IPS DF 6.9 (cell line): ENCODE measurements around the gene UPK3BL2.
"Not testable (repeated sequence)": the region's sequence is repeated elsewhere in the genome, so short reads cannot be mapped to it uniquely, and the experiment has no call there.

ENCODE experiments used
- DNase-seq: peaks from one replicate; pipeline ENCODE4 v3.0.0-alpha.2; 2013; ENCODE audit warnings: low read depth, low spot score
- H3K27ac ChIP-seq: one replicate; pipeline ENCODE4 v1.5.1; 2013; ENCODE audit warnings: low read length, control low read depth
- H3K27me3 ChIP-seq: 2 replicates; pipeline ENCODE4 v1.6.1; 2013; ENCODE audit warnings: mild to moderate bottlenecking, low read length; ENCODE audit not compliant: control insufficient read depth, insufficient read depth
- H3K36me3 ChIP-seq: 2 replicates; pipeline ENCODE4 v1.6.1; 2013; ENCODE audit warnings: low read length; ENCODE audit not compliant: control insufficient read depth, insufficient read depth
- H3K4me1 ChIP-seq: 2 replicates; pipeline ENCODE4 v1.6.1; 2013; ENCODE audit warnings: low read length; ENCODE audit not compliant: control insufficient read depth, insufficient read depth
- H3K4me3 ChIP-seq: 2 replicates; pipeline ENCODE4 v1.5.1; 2013; ENCODE audit warnings: mild to moderate bottlenecking, low read length
- H3K9me3 ChIP-seq: 2 replicates; pipeline ENCODE4 v1.6.1; 2013; ENCODE audit warnings: low read length, inconsistent platforms; ENCODE audit not compliant: control insufficient read depth, insufficient read depth
- WGBS: extraction: QIAGEN DNeasy Blood & Tissue Kit; methylation state at CpG from one replicate; pipeline ENCODE4 v1.1.7; 2013; ENCODE audit warnings: mixed read lengths, missing lambda C conversion rate; ENCODE audit not compliant: insufficient read length, insufficient coverage; 5-methylcytosine and 5-hydroxymethylcytosine counted together

Gene UPK3BL2

DNA sequence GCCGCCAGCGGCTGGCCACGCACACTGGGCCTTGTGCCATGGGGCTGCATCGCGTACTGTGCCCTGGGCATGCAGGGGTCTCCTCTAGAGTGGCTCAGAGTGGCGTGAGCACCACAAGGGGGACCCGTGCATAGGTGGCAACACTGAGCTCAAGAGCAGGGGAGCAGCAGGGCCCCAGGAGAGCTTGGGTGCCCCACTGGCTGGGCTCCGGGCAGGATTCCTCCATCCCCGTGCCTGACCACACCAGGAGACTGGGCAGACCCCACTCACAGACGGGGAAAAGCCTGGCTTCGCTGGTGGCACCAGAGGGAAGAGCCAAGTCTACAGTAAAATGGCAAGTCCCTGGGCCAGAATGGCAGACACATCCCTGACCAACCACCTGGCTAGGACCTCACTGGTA is 25.1 kb upstream of the UPK3BL2 start:
- not testable (repeated sequence) for H3K27me3 ChIP-seq, H3K27ac ChIP-seq, DNase-seq, H3K4me1 ChIP-seq, H3K9me3 ChIP-seq, H3K4me3 ChIP-seq, H3K36me3 ChIP-seq
- no CpG with 5 or more reads among the region's 11 CpGs for WGBS

DNA sequence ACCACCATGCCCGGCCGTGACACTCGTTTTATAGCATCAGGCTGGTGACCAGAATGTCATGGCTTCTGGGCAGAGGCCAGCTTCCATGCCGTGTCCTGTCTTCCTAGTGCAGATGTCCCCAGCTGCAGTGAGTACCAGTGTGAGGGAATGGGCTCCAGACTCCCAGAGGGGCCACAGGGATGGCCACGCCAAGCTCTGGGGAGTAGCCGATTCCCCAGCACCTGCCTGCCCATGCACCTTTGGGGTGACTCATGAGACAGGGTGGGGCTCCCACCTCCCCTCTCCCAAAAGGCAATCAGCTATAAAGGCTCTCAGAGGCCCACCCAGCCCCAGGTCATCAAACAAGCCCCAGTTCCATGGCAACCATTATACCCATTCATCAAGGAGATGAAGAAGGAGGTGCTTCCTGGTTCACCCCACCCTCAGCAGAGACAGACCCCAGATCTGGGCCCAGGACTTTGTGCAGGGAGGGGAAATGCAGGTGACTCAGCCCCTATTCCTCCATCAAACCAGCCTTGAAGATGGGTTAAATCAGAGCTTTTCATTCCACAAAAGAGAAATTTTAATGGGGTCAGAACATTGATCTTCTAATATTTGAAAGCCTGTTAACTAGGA is 7.4 kb upstream of the UPK3BL2 start, which contains the start of gene SPDYE2:
TSS of gene SPDYE2 (plus strand) at position 419 of the 615 bp plus-strand sequence. CDS start 2,030 bp downstream, outside the sequence.
- not testable (repeated sequence) for H3K27ac ChIP-seq, H3K9me3 ChIP-seq, H3K36me3 ChIP-seq, H3K4me1 ChIP-seq, H3K27me3 ChIP-seq, DNase-seq, H3K4me3 ChIP-seq
- WGBS = no CpG with 5 or more reads among the region's 6 CpGs

DNA sequence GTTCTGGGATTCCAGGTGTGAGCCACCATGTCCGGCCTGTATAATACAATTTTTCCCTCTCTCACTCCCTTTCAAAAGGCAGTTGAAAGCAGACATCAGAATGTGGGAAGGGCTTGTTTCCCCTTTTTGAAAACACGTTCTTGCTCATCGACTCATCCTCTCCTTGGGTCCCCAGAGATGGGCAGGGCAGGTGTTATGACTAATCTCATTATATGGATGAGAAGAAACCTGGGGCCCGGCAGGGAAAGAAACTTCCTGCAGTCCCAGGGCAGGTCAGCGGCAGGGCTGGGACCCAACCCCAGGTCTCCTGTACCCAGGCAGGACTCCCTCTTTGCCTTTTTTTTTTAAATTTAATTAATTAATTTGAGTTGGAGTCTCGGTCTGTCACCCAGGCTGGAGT is 2.9 kb upstream of the UPK3BL2 start:
- H3K4me3 ChIP-seq, H3K4me1 ChIP-seq, DNase-seq, H3K27me3 ChIP-seq, H3K36me3 ChIP-seq, H3K9me3 ChIP-seq, H3K27ac ChIP-seq: not testable (repeated sequence)
- WGBS = no CpG with 5 or more reads among the region's 6 CpGs

DNA sequence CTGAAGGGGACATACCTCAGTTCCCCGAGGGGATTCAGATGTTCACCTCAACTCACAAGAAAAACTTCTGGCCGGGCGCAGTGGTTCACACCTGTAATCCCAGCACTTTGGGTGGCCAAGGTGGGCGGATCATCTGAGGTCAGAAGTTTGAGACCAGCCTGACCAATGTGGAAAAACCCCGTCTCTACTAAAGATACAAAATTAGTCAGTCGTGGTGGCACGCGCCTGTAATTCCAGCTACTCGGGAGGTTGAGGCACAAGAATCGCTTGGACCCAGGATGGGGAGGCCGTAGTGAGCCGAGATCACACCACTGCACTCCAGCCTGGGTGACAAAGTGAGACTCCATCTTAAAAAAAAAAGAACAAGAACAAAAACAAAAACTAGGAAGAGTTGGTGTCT is 1.8 kb upstream of the UPK3BL2 start:
- not testable (repeated sequence) for H3K27ac ChIP-seq, H3K4me3 ChIP-seq, H3K4me1 ChIP-seq, H3K27me3 ChIP-seq, DNase-seq, H3K36me3 ChIP-seq, H3K9me3 ChIP-seq
- WGBS = no CpG with 5 or more reads among the region's 12 CpGs

DNA sequence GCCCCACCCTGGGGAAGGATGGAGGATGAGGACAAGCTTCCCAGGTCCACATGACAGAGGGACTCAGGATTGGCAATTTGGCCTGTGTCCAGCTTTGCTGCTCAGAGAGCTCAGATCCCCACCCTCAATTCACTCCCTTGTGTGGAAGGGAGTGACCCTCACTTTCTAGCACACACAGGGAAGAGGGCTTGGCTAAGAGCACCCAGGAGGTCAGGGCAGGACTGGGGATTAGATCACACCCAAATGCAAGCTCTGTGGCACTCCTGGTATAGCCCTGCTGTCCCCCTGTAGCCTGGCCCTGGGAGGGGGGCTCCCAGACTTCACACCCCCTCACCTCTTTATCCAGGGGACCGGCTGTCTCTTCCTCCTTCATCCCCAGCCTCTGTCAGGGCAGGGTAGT is 876 bp upstream of the UPK3BL2 start:
- WGBS = no CpG with 5 or more reads among the region's 1 CpG
- H3K36me3 ChIP-seq, H3K27ac ChIP-seq, H3K4me3 ChIP-seq, H3K9me3 ChIP-seq, DNase-seq, H3K27me3 ChIP-seq, H3K4me1 ChIP-seq: not testable (repeated sequence)

DNA sequence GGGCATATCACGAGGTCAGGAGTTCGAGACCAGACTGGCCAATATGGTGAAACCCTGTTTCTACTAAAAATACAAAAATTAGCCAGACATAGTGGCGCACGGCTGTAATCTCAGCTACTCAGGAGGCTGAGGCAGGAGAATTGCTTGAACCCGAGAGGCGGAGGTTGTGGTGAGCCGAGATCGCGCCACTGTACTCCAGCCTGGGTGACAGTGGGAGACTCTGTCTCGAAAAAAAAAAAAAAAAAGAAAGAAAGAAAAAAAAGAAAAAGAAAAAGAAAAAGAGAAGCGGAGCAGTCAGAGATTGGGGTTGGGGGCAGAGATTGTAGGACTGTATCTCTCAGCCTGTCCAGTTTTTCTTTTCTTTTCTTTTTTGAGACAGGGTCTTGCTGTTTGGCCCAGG is 725 bp downstream of the UPK3BL2 start:
- not testable (repeated sequence) for H3K27ac ChIP-seq, DNase-seq, H3K4me3 ChIP-seq, H3K9me3 ChIP-seq, H3K4me1 ChIP-seq, H3K36me3 ChIP-seq, H3K27me3 ChIP-seq
- WGBS = no CpG with 5 or more reads among the region's 11 CpGs

DNA sequence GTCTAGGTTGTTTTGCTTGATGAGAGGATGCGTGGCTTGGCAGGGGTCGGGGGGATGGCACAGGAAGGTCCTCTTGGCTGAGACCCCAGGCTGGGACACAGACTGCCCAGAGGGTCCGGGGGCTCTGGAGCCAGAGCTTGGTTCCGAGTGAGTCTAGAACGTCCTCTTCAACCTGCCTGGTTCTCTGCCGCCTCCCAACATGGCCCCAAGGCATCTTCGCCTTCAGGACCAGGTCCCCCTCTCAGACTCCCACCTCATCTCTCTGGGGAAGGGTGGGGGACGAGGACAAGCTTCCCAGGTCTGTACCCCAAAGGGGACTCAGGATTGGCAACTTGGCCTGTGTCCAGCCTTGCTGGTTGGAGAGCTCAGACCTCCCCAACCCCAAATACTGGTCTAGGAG is 1.4 kb downstream of the UPK3BL2 start:
- not testable (repeated sequence) for H3K4me1 ChIP-seq, H3K27ac ChIP-seq, H3K27me3 ChIP-seq, H3K36me3 ChIP-seq, H3K9me3 ChIP-seq, DNase-seq, H3K4me3 ChIP-seq
- no CpG with 5 or more reads among the region's 8 CpGs for WGBS

DNA sequence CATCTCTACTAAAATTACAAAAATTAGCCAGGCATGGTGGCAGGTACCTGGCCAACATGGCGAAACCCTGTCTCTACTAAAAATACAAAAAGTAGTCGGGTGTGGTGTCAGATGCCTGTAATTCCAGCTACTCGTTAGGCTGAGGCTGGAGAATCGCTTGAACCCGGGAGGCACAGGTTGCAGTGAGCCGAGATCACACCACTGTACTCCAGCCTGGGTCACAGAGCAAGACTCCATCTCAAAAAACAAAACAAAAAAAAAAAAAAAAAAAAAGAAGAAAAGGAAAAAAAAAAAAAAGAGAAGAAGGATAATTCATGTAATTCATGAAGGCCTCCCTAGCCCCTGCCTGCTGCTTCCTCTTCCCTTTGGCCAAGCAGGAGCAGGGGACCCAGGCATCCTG is 2.9 kb downstream of the UPK3BL2 start:
- not testable (repeated sequence) for DNase-seq, H3K4me1 ChIP-seq, H3K9me3 ChIP-seq, H3K36me3 ChIP-seq, H3K4me3 ChIP-seq, H3K27me3 ChIP-seq, H3K27ac ChIP-seq
- no CpG with 5 or more reads among the region's 6 CpGs for WGBS

DNA sequence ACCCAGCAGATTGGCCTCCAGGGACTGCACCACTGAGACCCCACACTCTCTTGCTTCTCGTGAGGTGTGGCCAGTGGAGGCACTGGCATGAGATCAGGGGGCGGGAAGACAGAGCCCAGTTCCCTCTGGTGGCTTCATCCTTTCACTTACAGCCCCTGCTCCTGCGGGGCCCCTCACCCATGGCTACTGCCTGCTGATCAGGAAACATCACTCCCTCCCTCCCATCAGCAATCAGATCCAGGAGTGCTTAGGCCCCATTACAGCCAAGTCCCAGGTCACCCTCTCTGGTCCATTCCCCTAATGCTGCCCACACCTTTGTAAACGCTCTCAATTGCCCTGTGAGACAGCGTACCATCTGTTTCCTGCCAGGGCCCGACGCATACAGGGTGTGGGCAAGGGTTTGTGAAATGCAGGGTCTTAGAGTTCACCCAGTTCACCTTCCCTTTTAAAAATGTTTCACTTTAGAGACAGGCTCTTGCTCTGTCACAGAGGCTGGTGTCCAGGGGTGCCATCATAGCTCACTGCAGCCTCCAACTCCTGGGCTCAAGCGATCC is 8.4 kb downstream of the UPK3BL2 start:
- H3K9me3 ChIP-seq, H3K27ac ChIP-seq, H3K4me3 ChIP-seq, DNase-seq, H3K4me1 ChIP-seq, H3K36me3 ChIP-seq, H3K27me3 ChIP-seq: not testable (repeated sequence)
- WGBS = no CpG with 5 or more reads among the region's 8 CpGs

DNA sequence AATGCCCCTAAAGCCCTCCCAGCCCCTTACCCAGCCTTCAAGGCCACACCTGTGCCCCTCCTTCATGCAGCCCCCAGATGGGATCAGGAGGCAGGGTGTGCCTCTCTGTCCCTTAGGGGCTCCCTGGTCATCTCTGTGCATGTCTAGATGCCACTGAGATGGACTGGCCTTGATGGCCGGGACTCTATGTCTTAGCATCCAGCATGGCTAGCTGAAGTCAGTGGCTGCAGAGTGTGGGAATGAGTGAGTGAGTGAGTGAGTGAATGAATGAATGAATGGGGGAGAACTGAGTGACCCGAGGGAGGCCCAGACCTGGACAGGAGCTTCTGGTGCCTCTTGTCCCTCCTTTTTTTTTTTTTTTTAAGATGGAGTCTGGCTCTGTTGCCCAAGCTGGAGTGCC is 11.4 kb downstream of the UPK3BL2 start:
- WGBS = no CpG with 5 or more reads among the region's 2 CpGs
- not testable (repeated sequence) for H3K4me1 ChIP-seq, H3K4me3 ChIP-seq, H3K27ac ChIP-seq, H3K36me3 ChIP-seq, H3K27me3 ChIP-seq, DNase-seq, H3K9me3 ChIP-seq

DNA sequence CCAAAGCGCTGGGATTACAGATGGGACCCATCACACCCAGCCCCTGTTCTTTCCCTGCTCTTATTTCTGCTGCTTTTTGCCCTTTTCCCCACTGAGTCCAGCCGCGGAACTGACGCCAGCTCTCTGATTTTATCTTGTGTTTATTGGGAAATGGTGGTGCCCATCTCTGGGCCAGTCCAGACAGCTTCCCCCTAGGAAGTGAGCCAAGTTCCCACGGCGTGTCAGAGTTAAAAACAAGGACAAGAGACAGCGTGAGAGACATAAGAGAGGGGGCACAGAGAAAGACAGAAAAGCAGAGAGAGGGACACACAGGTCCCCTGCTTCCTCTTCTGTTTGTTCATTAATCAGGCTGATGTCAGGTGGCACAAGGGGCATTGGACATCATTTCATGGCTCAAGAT is 11.9 kb downstream of the UPK3BL2 start:
- H3K27ac ChIP-seq, DNase-seq, H3K36me3 ChIP-seq, H3K4me3 ChIP-seq, H3K9me3 ChIP-seq, H3K4me1 ChIP-seq, H3K27me3 ChIP-seq: not testable (repeated sequence)
- no CpG with 5 or more reads among the region's 7 CpGs for WGBS
